RWPE1 (cell line): ENCODE results near the gene PSAP.
A peak's percentile ranks its signal among the peaks of the same experiment; 100 is the strongest.

Experiments
- CTCF ChIA-PET: fragments of 350-600 bp; sonication (Branson Sonifier 250); formaldehyde crosslinking; extraction: SDS; loops from one replicate; lab custom pipeline; 2021; lab: Yijun Ruan, JAX
- POLR2A ChIA-PET: fragments of 400-600 bp; formaldehyde crosslinking; extraction: SDS; loops from one replicate; lab custom pipeline; 2020; ENCODE audit warnings: antibody characterized with exemption; ENCODE audit not compliant: low non-redundant PET; lab: Yijun Ruan, JAX
- DNase-seq: peaks from one replicate; pipeline ENCODE4 v3.0.0; 2012; ENCODE audit warnings: low spot score
- H3K27ac ChIP-seq: fragments of 450-650 bp; 2 replicates; pipeline ENCODE4 v1.5.1; 2017
- CTCF ChIP-seq: fragments of 450-650 bp; conservative IDR thresholded peaks from 2 replicates; pipeline ENCODE4 v1.5.1; 2017; ENCODE audit warnings: low read depth, mild to moderate bottlenecking

The PSAP gene

GRCh38 chr10:71829171-71829570 lies 21.9 kb downstream of the PSAP start:
- TF ChIP-seq CTCF, result no peak

GRCh38 chr10:71828702-71829101 lies 22.3 kb downstream of the PSAP start:
- no peak overlapping the region for H3K27ac ChIP-seq
- no peak for DNase-seq
- no peak for TF ChIP-seq CTCF
- CTCF ChIA-PET, result interaction anchor here (3.3 kb wide), 1 partner anchor 68 kb away, joined by 15 read pairs; no protein-coding TSS in a partner anchor
- POLR2A ChIA-PET, result interaction anchor here (0.7 kb wide), 1 partner anchor 55 kb away, joined by 4 read pairs; no protein-coding TSS in a partner anchor

More at GRCh38 chr10:71829171-71829570, 21.9 kb downstream of the PSAP start:
- no peak overlapping the region for H3K27ac ChIP-seq
- POLR2A ChIA-PET, result no interaction called here
- no peak for DNase-seq
- CTCF ChIA-PET, result interaction anchor here (3.3 kb wide), 1 partner anchor 67 kb away, joined by 15 read pairs; no protein-coding TSS in a partner anchor

GRCh38 chr10:71827852-71828251 lies 23.2 kb downstream of the PSAP start:
- ChIA-PET POLR2A (interaction anchor here (0.6 to 0.7 kb wide), 3 partner anchors 24 to 56 kb away, joined by 3 to 9 read pairs (median 4); no protein-coding TSS in a partner anchor), CTCF (interaction anchor here (3.3 kb wide), 1 partner anchor 69 kb away, joined by 15 read pairs; no protein-coding TSS in a partner anchor)
- TF ChIP-seq CTCF, result no peak

DNA sequence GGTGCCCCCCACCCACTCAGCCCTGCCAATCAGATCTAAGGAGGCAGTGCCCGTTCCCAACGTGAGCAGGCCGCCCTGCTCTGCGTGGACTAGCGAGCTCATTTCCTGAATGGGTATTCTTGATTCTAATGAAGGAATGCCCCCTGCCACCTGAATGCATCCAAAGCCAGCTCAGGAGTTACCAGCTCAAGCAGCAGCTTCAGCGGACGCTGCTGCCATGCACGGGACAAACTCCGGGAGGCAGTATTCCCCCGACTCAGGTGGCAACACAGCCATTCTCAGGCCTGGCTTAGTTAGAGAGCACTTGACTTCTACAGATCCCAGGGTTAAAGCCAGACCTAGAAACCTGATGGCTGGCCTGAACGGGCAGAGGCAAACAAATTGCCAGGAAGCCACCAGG lies 25.8 kb downstream of the PSAP start:
- no peak for DNase-seq
- no peak for TF ChIP-seq CTCF
- POLR2A ChIA-PET, result no interaction called here
- peak overlapping the region; percentile 8; the same call in 1 of the 2 replicates for H3K27ac ChIP-seq
- CTCF ChIA-PET, result interaction anchor here (2.3 kb wide), 1 partner anchor 71 kb away, joined by 9 read pairs; no protein-coding TSS in a partner anchor

More at GRCh38 chr10:71827852-71828251, 23.2 kb downstream of the PSAP start:
- DNase-seq, result no peak
- H3K27ac ChIP-seq, result no peak overlapping the region; the same call in 1 of the 2 replicates

- DNase-seq, result no peak
- CTCF ChIA-PET, result interaction anchor here (0.7 to 2.3 kb wide), 2 partner anchors 12 to 72 kb away, joined by 3 to 9 read pairs; no protein-coding TSS in a partner anchor
- POLR2A ChIA-PET, result no interaction called here
- no peak for TF ChIP-seq CTCF
- no peak overlapping the region for H3K27ac ChIP-seq
These were observed 26.7 kb downstream of the PSAP start for GRCh38 chr10:71824333-71824732.

DNA sequence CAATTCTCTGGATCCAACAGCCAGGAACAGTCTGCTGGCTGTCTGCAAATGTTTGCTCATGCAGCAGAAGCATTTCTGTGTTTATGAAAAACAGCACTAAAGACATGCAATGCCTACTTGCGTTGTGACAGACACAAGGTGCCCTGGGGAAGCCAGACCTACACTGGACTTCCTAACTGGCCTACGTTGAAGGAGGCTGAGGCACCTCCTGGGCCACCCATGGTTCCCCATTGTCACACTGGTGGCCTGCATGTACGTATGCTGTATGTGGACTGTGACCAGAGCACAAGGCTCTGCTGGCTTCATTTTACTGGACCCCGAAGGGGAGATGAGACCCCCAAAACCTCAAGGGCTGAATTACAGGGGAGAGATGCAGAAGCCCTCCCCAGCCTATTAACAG lies 27.7 kb downstream of the PSAP start:
- H3K27ac ChIP-seq, result no peak overlapping the region
- ChIA-PET CTCF (interaction anchor here (2.3 kb wide), 1 partner anchor 73 kb away, joined by 9 read pairs; no protein-coding TSS in a partner anchor), POLR2A (no interaction called here)
- DNase-seq, result no peak
- no peak for TF ChIP-seq CTCF
